Measurements from ENCODE around the gene PFDN4. TPM values are rescaled to one million over a fixed set of nuclear protein-coding genes. Genes with fewer than 3 reads are reported as not detected.

PFDN4 gene, protein sequence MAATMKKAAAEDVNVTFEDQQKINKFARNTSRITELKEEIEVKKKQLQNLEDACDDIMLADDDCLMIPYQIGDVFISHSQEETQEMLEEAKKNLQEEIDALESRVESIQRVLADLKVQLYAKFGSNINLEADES
- total RNA-seq: 68.9 TPM

DNA sequence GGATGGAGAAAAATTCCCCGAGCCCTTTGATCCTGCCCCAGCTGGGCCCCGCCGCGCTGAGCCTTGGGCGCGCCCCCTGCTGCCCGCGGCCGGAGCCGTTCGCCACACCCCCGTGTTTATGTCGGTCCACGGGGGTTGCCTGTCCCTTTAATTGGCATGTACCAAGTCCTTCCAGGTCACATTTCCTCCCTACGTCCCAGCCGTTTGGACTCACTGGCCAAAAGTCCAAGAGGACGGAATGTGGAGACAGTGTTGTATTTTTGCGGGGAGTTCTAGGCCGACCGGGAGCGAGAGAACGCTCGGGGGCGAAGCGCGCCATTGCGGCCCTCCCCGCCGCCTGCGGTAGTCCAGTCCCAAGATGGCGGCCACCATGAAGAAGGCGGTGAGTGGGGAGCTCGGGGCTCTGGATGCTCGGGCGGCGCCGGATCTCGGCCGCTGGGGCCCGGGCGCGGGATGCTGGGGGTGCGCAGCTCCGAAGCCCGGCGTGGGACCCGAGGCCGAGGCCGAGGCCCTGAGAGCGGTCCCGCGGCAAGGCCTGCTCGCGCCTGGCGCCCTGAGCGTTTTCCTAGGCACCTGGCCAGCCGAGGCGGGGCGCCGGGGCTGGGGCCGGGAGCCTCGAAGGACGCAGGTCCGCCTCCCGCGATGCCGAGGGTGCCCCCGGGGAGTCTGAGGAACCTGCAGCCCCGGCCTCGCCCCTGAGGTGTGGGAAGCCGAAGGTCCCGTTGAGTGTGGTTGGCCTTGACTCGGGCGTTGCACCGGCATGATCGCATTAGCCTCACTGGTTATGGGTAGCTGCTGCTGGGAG, at the start of gene PFDN4:
Gene PFDN4 (plus strand): TSS at position 345 of the 805 bp plus-strand sequence. CDS start 14 bp downstream, at position 359.
- H3K9me3 ChIP-seq: no peaks in the 10 kb centered on the region
- H3K27me3 ChIP-seq: no peaks in the 10 kb centered on the region
- peak in 1 of 2 donors; percentile 87 for DNase-seq (ENCODE audit: low spot score in 2 of 2)
- H3K4me3 ChIP-seq: peak within 1 kb of the TSS; percentile 88 to 94
- intact Hi-C loops (cut with DNase I): loop anchor here (5.0 to 10.0 kb wide), 3 partner anchors 161 to 293 kb away; partner anchors contain the start of gene DOK5
- H3K36me3 ChIP-seq: no peaks in the 10 kb centered on the region
- peaks cover 0 to 16% of the 10 kb centered on the region in 2 donors for H3K4me1 ChIP-seq
- TF ChIP-seq, protein P1, sequence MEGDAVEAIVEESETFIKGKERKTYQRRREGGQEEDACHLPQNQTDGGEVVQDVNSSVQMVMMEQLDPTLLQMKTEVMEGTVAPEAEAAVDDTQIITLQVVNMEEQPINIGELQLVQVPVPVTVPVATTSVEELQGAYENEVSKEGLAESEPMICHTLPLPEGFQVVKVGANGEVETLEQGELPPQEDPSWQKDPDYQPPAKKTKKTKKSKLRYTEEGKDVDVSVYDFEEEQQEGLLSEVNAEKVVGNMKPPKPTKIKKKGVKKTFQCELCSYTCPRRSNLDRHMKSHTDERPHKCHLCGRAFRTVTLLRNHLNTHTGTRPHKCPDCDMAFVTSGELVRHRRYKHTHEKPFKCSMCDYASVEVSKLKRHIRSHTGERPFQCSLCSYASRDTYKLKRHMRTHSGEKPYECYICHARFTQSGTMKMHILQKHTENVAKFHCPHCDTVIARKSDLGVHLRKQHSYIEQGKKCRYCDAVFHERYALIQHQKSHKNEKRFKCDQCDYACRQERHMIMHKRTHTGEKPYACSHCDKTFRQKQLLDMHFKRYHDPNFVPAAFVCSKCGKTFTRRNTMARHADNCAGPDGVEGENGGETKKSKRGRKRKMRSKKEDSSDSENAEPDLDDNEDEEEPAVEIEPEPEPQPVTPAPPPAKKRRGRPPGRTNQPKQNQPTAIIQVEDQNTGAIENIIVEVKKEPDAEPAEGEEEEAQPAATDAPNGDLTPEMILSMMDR (IDR thresholded peaks at IDR 0.05): peak; percentile 58 to 83 (median 82)
- peak within 1 kb of the TSS; percentile 96 to 98 for H3K27ac ChIP-seq

DNA sequence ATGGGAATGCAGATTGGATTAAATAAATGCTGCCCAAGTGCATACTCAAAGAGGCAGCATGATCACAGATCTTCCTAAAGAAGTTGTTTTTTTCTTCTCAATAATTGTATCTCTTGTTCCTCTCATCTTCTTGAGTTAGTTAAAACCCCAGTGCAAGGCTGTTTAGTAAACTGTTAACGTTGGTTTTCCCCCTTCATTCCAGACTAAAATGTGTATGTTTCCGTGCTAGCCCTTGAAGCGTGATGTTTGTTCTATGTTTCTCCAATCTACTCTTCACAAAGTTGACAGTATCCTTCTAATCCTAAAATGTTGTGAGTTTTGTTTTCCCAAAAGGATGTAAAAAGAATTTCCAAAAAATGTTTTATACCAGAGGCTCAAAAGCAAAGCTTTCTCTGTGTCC, 49.7 kb upstream of the PFDN4 start:
- intact Hi-C loops (cut with DNase I): no loop called here
- H3K27me3 ChIP-seq: no peaks in the 10 kb centered on the region
- H3K9me3 ChIP-seq: no peaks in the 10 kb centered on the region
- no peak overlapping the region for H3K4me3 ChIP-seq
- DNase-seq (ENCODE audit: low spot score in 2 of 2): no peak
- TF ChIP-seq, protein P1 (IDR thresholded peaks at IDR 0.05): no peak
- H3K36me3 ChIP-seq: no peaks in the 10 kb centered on the region
- no peaks in the 10 kb centered on the region for H3K4me1 ChIP-seq
- no peak overlapping the region for H3K27ac ChIP-seq

DNA sequence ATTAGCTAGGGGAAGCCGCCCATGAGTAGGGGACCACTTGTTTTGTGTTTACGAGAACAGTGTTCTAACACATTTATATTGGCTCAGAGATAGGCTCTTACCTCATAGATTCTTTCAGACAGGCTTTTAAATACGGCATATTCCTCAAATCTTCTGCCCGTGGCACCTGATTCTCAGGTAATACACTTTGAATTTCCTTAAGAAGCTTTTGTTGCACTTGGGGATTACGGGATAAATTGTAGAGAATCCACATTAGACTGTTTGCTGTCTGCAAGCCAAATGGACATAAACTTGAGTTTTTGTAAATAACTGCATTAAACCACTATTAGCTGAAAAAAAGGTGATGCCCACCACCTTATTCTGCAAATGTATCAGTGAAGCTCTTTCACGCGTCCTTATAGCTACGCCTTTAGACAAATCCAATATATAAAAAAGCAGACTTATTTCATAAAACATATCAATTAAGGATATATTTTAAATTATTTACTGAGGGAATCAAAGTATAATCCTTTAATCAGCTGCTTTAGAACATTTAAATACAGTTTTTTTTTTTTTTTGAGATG, 49.0 kb upstream of the PFDN4 start:
- TF ChIP-seq, protein P1 (IDR thresholded peaks at IDR 0.05): no peak
- intact Hi-C loops (cut with DNase I): no loop called here
- Histone ChIP-seq H3K27ac (no peak overlapping the region), H3K4me3 (no peak overlapping the region), H3K36me3 (no peaks in the 10 kb centered on the region), H3K27me3 (no peaks in the 10 kb centered on the region), H3K9me3 (no peaks in the 10 kb centered on the region), H3K4me1 (no peaks in the 10 kb centered on the region)
- DNase-seq (ENCODE audit: low spot score in 2 of 2): no peak

DNA sequence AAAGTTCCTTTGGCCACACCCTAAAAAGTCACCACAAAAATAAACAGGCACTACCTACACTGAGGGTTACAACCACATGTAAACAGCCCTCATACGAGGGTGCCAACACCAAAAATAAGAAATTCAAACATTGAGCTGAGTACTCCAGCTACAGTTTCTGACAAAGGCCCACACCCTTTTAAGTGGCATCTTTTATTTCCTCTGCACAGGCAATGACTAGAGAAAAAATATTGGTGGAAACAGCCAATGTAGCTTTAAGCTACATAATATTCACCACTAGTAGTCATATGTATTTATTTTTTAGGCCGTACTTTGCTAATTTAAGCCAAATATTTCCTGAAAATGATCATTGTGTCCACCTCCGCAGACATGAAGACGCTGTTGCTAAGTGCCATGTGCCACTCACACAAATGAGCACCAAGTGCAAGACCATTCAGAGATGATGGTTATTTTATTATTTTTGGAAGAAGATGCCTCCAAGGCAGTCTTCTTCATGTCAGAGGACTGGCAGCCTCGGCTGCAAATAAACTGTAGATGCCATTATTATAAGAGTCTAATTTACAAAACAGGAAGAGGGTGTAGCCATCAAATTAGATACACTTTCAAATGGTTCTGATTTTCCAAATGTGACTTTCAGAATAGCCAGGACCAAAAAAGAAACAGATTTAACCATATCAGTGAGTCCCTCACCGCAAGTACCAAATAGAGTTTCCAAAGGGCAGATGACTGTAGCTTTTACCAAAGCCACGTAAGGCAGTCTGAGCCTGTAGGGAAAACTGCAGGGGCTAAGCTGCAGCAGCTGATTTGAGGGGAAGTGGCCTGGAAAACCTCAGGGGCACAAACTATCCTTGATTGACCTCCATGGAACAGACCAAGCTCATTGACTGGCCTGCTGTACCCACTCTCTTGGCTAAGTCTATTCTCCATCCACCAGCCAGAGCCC, 47.6 kb upstream of the PFDN4 start:
- H3K4me1 ChIP-seq: no peaks in the 10 kb centered on the region
- intact Hi-C loops (cut with DNase I): no loop called here
- no peak for DNase-seq (ENCODE audit: low spot score in 2 of 2)

More for the DNA sequence above, 47.6 kb upstream of the PFDN4 start:
- no peak overlapping the region for H3K4me3 ChIP-seq
- H3K27me3 ChIP-seq: no peaks in the 10 kb centered on the region
- no peaks in the 10 kb centered on the region for H3K9me3 ChIP-seq
- no peaks in the 10 kb centered on the region for H3K36me3 ChIP-seq
- H3K27ac ChIP-seq: no peak overlapping the region
- TF ChIP-seq, protein P1 (IDR thresholded peaks at IDR 0.05): no peak

All from ascending aorta (tissue), 2 donors.